K562 (cell line): ENCODE data around the gene ZCWPW1. TPM values are rescaled to one million over a fixed set of nuclear protein-coding genes. Genes with fewer than 3 reads are reported as not detected.
"Not testable (repeated sequence)": the region's sequence is repeated elsewhere in the genome, so short reads cannot be mapped to it uniquely, and the experiment has no call there.

Experiments used
- ATAC-seq: fragments of 200-7000 bp; cut with Tn5 transposase; 3 replicates; pipeline ENCODE4 v1.9.1; 2020; ENCODE audit warnings: moderate library complexity
- BruUV-seq: library from RNA; stranded (reverse); fragments of 400-500 nt; replicated peaks from 2 replicates; lab custom pipeline; 2021; lab: Mats Ljungman, UMichigan
- CTCF ChIA-PET: fragments of 300-600 bp; formaldehyde crosslinking; extraction: SDS; loops from one replicate; lab custom pipeline; 2021; ENCODE audit warnings: low intra/inter-chr PET ratio; lab: Yijun Ruan, JAX
- POLR2A ChIA-PET: fragments of 300-600, 350-650 bp; sonication (Branson Sonifier 250); formaldehyde crosslinking; extraction: SDS; loops from one replicate; lab custom pipeline; 2021; ENCODE audit warnings: antibody characterized with exemption, inconsistent platforms; lab: Yijun Ruan, JAX
- DNase-seq, 4 experiments: peaks; one replicate each; pipeline versions ENCODE4 v3.0.0 to v3.0.0-alpha.2; 2011 to 2018; ENCODE audit warnings: low spot score in 3 of 4, mixed read lengths in 3 of 4; ENCODE audit errors: extremely low read depth in 1 of 4
- FAIRE-seq: peaks from 2 replicates; lab custom pipeline; 2011; peaks lifted over from hg19 to GRCh38; lab: Jason Lieb, UNC
- H2AFZ ChIP-seq: 2 replicates; pipeline ENCODE4 v1.6.0; 2011; ENCODE audit warnings: low read depth, low read length, control low read depth, inconsistent platforms
- H3K27ac ChIP-seq: fragments of 200-600 bp; 3 replicates; pipeline ENCODE4 v1.8.0; 2011; ENCODE audit warnings: low read depth, mild to moderate bottlenecking, control low read depth, inconsistent platforms, low read length, moderate library complexity, mixed read lengths; ENCODE audit errors: extremely low read depth
- H3K27me3 ChIP-seq, 2 experiments: fragments of 300-600 bp in 1 of 2; 2 replicates in 1 of 2; 3 replicates in 1 of 2; pipeline versions ENCODE4 v1.6.0 to v1.8.0; 2011; ENCODE audit warnings: inconsistent platforms in 2 of 2, low read length in 2 of 2, mild to moderate bottlenecking in 1 of 2, mixed read lengths in 1 of 2, moderate library complexity in 1 of 2; ENCODE audit not compliant: control insufficient read depth in 2 of 2, insufficient read depth in 2 of 2
- H3K36me3 ChIP-seq: fragments of 300-600 bp; 3 replicates; pipeline ENCODE4 v1.8.0; 2011; ENCODE audit warnings: mild to moderate bottlenecking, low read length, inconsistent platforms; ENCODE audit not compliant: control insufficient read depth, insufficient read depth
- H3K4me1 ChIP-seq, 2 experiments: fragments of 200-600 bp in 1 of 2; replicated peaks in 1 of 2; 2 replicates in 1 of 2; 3 replicates in 1 of 2; pipeline versions ENCODE4 v1.5.1 to v1.8.0; 2011; ENCODE audit warnings: inconsistent platforms in 2 of 2, low read length in 2 of 2, mild to moderate bottlenecking in 1 of 2, mixed read lengths in 1 of 2, moderate library complexity in 1 of 2; ENCODE audit not compliant: control insufficient read depth in 2 of 2, insufficient read depth in 2 of 2
- H3K4me2 ChIP-seq: 2 replicates; pipeline ENCODE4 v1.6.1; 2011; ENCODE audit warnings: low read length, control low read depth, inconsistent platforms, mixed read lengths; ENCODE audit not compliant: insufficient read depth
- H3K4me3 ChIP-seq: fragments of 200-600 bp; sonication (generic), shearing (Covaris generic); 2 replicates; pipeline ENCODE4 v1.5.1; 2016; ENCODE audit warnings: control low read depth, inconsistent platforms
- H3K79me2 ChIP-seq: fragments of 200-600 bp; 3 replicates; pipeline ENCODE4 v1.8.0; 2011; ENCODE audit warnings: low read length, inconsistent platforms; ENCODE audit not compliant: control insufficient read depth, insufficient read depth
- H3K9ac ChIP-seq, 2 experiments: 2 replicates each; pipeline versions ENCODE4 v1.6.0 to v1.6.1; 2011; ENCODE audit warnings: low read depth in 2 of 2, low read length in 2 of 2, control low read depth in 1 of 2, inconsistent platforms in 1 of 2, mild to moderate bottlenecking in 1 of 2, mixed read lengths in 1 of 2; ENCODE audit not compliant: insufficient read depth in 1 of 2
- H3K9me1 ChIP-seq: one replicate; pipeline ENCODE4 v1.6.0; 2011; ENCODE audit warnings: inconsistent platforms, mild to moderate bottlenecking, low read length, moderate library complexity; ENCODE audit not compliant: control insufficient read depth, insufficient read depth
- H3K9me3 ChIP-seq: replicated peaks from 2 replicates; pipeline ENCODE4 v1.5.1; 2011; ENCODE audit warnings: low read depth, low read length, inconsistent platforms; ENCODE audit not compliant: control insufficient read depth, insufficient read depth
- H4K20me1 ChIP-seq: replicated peaks from 2 replicates; pipeline ENCODE4 v1.6.1; 2011; ENCODE audit warnings: low read length, inconsistent platforms, mixed read lengths; ENCODE audit not compliant: control insufficient read depth, insufficient read depth
- CEBPB ChIP-seq: fragments of 450-650 bp; IDR thresholded peaks from 2 replicates; pipeline ENCODE4 v1.6.1; 2016; ENCODE audit warnings: missing genetic modification characterization, missing compliant biosample characterization
- JUND ChIP-seq, 2 experiments: IDR thresholded peaks; 2 replicates in 1 of 2; 3 replicates in 1 of 2; pipeline ENCODE4 v1.6.1; 2011; ENCODE audit warnings: borderline replicate concordance in 2 of 2, low read depth in 2 of 2, low read length in 2 of 2, improper control_type of control experiment in 1 of 2, missing biosample characterization in 1 of 2, missing genetic modification characterization in 1 of 2, missing genetic modification reagents in 1 of 2
- RBM34 ChIP-seq: fragments of 200-400 bp; formaldehyde crosslinking; IDR thresholded peaks from 2 replicates; pipeline ENCODE4 v1.6.1; 2018; ENCODE audit warnings: low read length, borderline replicate concordance; ENCODE audit not compliant: insufficient read depth
- ZNF121 ChIP-seq: sonication (generic); formaldehyde crosslinking; conservative IDR thresholded peaks from 2 replicates; pipeline ENCODE4 v1.8.0; 2022; ENCODE audit warnings: missing genetic modification reagents
- WGBS: fragments of 100-300 bp; shearing (Covaris generic); methylation state at CpG from one replicate; pipeline ENCODE4 v1.1.6; 2016; ENCODE audit warnings: low coverage, mixed read lengths; ENCODE audit not compliant: insufficient coverage; ENCODE audit errors: missing lambda C conversion rate; 5-methylcytosine and 5-hydroxymethylcytosine counted together
- in situ Hi-C: fragments of 300-500 bp; cut with MboI; formaldehyde crosslinking; loops from 4 replicates; pipeline ENCODE4 v1.15.0; 2018; ENCODE audit warnings: inconsistent platforms, mixed read lengths
- intact Hi-C: fragments of 100-400 bp; cut with micrococcal nuclease; formaldehyde crosslinking; loops from 2 replicates; pipeline ENCODE4 v1.14.2; 2022
- polyA plus RNA-seq, 8 experiments: library from polyadenylated mRNA; depleted of rRNA in 4 of 8; stranded (reverse) in 5 of 8; unstranded in 3 of 8; fragments of >200 nt; fragmentation: Nextera tagmentation in 2 of 8; fragmentation: Illumina TruSeq in 1 of 8; extraction: Ambion mirVana in 2 of 8; extraction: Trizol in 1 of 8; gene quantifications; 2 replicates each; pipeline versions ENCODE4 v1.2.1 to v1.2.3, GENCODE V29; 2011 to 2014; ENCODE audit warnings: inconsistent platforms in 1 of 8, missing spikeins in 1 of 8
- total RNA-seq, 7 experiments: library from RNA; depleted of rRNA in 6 of 7; stranded (reverse); fragments of >200 nt in 6 of 7; fragmentation: Illumina TruSeq in 2 of 7; extraction: Trizol in 2 of 7; gene quantifications; 2 replicates each; pipeline versions ENCODE4 v1.2.1 to v1.2.3, GENCODE V29; 2011 to 2021; ENCODE audit warnings: low replicate concordance in 1 of 7

The ZCWPW1 gene
- total and polyA plus RNA-seq, 9 of the 15 experiments (the other 6 are each of a cell fraction or from before 2014, with no cell fraction given), result 0.18 to 1.7 (median 1.2) TPM

DNA sequence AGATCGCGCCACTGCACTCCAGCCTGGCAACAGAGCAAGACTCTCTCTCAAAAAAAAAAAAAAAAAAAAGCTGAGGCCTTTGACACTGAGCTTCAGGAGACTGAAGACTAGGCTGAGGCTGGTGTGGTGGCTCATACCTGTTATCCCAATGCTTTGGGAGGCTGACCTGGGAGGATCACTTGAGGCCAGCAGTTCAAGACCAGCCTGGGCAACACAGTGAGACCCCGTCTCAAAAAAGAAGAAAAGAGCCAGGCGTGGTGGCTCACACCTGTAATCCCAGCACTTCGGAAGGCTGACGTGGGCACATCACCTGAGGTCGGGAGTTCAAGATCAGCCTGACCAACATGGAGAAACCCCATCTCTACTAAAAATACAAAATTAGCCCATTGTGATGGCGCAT is 18.9 kb upstream of the ZCWPW1 start:
- H3K9ac ChIP-seq, H3K27me3 ChIP-seq, ATAC-seq, H2AFZ ChIP-seq, BruUV-seq, in situ Hi-C loops, intact Hi-C loops, H3K4me2 ChIP-seq, H4K20me1 ChIP-seq, H3K79me2 ChIP-seq, CTCF ChIA-PET, H3K9me1 ChIP-seq, H3K27ac ChIP-seq, H3K36me3 ChIP-seq, FAIRE-seq, H3K4me3 ChIP-seq, DNase-seq, H3K9me3 ChIP-seq: not testable (repeated sequence)
- whole genome bisulfite sequencing, result 93% methylated on average over 6 of the region's 8 CpGs
- POLR2A ChIA-PET, result interaction anchor here (6.1 kb wide), 1 partner anchor 18 kb away, joined by 58 read pairs; the partner anchor contains the start of genes MEPCE and ZCWPW1
- peaks cover 26 to 58% of the 10 kb centered on the region in 2 experiments for H3K4me1 ChIP-seq
- peak; percentile 67 for TF ChIP-seq ZNF121 (CRISPR knock-in tag)

DNA sequence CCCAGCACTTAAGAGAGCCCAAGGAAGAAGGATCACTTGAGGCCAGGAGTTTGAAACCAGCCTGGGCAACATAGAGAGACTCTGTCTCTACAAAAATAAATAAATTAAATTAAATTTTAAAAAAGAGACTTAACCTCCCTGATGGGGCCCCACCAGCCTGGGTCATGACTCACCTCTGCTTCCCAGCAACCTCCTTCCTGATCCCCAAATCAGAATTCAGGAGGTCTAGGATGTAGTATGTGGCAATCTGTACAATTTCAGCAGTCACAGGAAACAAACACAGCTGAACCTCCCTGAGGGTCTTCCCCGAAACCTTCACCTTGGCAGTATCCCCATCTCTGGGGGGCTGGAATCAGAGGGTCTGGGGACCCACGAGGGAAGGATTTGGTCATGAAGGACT is 17.5 kb upstream of the ZCWPW1 start:
- no peaks in the 10 kb centered on the region for H3K9me3 ChIP-seq
- TF ChIP-seq RBM34 (no peak), CEBPB (no peak), JUND (IDR thresholded peaks at IDR 0.05; ENCODE audit: borderline replicate concordance, low read depth, low read length) (0 out of 2 replicates have a peak, but pooled peaks have one; percentile 10), JUND (tag; IDR thresholded peaks at IDR 0.05; ENCODE audit: borderline replicate concordance, low read depth, low read length) (no peak)
- no peak for FAIRE-seq
- no peak overlapping the region for H3K4me2 ChIP-seq
- no peaks in the 10 kb centered on the region for H3K27me3 ChIP-seq
- in situ Hi-C loops (no loop called here), intact Hi-C loops (no loop called here)
- ATAC-seq, result no peak
- no peak overlapping the region for H3K4me3 ChIP-seq
- WGBS, result 100% methylated on average over 1 of the region's 2 CpGs
- H3K79me2 ChIP-seq, result peaks cover 5% of the 10 kb centered on the region; the same call in 2 of the 3 replicates
- CTCF ChIA-PET, result no interaction called here
- no peak overlapping the region for H2AFZ ChIP-seq
- peaks cover 26 to 55% of the 10 kb centered on the region in 2 experiments for H3K4me1 ChIP-seq
- H3K9me1 ChIP-seq, result no peaks in the 10 kb centered on the region
- peak overlapping the region; percentile 9; the same call in 2 of the 3 replicates for H3K27ac ChIP-seq
- no peak for DNase-seq
- H3K36me3 ChIP-seq, result no peaks in the 10 kb centered on the region
- BruUV-seq, result no TSS peak
- H4K20me1 ChIP-seq, result no peaks in the 10 kb centered on the region
- POLR2A ChIA-PET, result interaction anchor here (0.7 to 6.1 kb wide), 4 partner anchors 9 to 120 kb away, joined by 3 to 58 read pairs (median 6); partner anchors contain the start of genes MEPCE and ZCWPW1
- H3K9ac ChIP-seq, result peak overlapping the region in 1 of 2 experiments; percentile 14; a peak in 1 of 4 replicates
